ENCODE data around the gene STRIP1. TPM values are rescaled to one million over a fixed set of nuclear protein-coding genes. Genes with fewer than 3 reads are reported as not detected.

Gene STRIP1
- total and polyA plus RNA-seq, 12 donors = 22.3 to 47.9 (median 30.2) TPM

DNA sequence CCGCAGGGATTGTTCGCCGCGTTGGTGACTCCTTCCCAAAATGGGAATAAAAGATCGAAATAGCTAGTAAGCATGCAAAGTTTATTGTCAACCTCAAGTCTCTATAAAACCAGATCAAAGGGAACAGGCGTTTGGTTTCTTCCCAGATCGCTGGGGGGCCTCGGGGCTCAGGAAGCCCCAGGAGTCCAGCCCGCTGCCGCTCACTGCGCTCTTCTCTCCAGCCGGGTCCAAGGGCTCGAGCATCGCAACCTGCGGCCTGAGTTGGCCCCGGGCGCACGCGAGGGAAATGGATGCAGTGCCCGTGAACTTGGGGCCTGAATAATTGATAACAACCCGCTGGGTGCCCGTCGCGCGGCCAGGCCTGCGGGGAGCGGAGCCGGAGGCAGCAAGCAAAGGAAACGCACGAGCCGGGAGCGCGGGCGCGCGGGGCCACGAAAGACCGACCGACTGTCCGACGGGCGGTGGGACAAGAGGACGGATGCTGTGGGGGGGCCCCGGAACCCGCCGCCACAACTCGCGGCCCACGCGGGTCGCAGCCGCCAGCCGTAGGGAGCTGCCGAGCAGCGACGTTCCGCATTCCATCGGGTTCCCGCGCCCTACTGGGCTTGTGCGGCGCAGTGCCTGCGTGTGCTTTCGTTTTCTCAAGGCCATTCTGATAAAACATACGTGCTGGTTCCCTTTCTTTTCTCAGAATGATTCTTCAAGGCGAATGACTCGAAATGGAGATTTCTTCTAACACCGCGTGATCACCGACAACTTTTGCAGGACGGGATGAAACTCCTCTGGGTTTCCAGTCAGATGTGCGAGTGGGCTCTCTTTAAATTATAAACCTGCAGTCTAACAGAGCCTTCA, 50.0 kb downstream of the STRIP1 start:
- Histone ChIP-seq H3K4me1 (replicated peaks in 1 of 2) (peaks cover 0 to 10% of the 10 kb centered on the region in 2 donors), H3K4me3 (peak overlapping the region in 3 of 4 donors; percentile 13 to 56 (median 47)), H3K9me3 (replicated peaks in 1 of 3) (no peaks in the 10 kb centered on the region), H3K27ac (peak overlapping the region in 4 of 5 donors; percentile 19 to 86 (median 77)), H3K27me3 (no peaks in the 10 kb centered on the region), H3K36me3 (replicated peaks in 1 of 2) (no peaks in the 10 kb centered on the region)
- TF ChIP-seq, protein P1, sequence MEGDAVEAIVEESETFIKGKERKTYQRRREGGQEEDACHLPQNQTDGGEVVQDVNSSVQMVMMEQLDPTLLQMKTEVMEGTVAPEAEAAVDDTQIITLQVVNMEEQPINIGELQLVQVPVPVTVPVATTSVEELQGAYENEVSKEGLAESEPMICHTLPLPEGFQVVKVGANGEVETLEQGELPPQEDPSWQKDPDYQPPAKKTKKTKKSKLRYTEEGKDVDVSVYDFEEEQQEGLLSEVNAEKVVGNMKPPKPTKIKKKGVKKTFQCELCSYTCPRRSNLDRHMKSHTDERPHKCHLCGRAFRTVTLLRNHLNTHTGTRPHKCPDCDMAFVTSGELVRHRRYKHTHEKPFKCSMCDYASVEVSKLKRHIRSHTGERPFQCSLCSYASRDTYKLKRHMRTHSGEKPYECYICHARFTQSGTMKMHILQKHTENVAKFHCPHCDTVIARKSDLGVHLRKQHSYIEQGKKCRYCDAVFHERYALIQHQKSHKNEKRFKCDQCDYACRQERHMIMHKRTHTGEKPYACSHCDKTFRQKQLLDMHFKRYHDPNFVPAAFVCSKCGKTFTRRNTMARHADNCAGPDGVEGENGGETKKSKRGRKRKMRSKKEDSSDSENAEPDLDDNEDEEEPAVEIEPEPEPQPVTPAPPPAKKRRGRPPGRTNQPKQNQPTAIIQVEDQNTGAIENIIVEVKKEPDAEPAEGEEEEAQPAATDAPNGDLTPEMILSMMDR (IDR thresholded peaks at IDR 0.05) = peak in 1 of 6 experiments; percentile 15
- TF ChIP-seq POLR2A (IDR thresholded peaks at IDR 0.05) = peak; percentile 18 to 76
- 5 to 8% (median 7%) methylated on average over 35 to 72 of the region's 72 CpGs for WGBS, 4 donors
- intact Hi-C loops (cut with DNase I) = no loop called here
- peak; percentile 54 to 78 (median 70) for DNase-seq

DNA sequence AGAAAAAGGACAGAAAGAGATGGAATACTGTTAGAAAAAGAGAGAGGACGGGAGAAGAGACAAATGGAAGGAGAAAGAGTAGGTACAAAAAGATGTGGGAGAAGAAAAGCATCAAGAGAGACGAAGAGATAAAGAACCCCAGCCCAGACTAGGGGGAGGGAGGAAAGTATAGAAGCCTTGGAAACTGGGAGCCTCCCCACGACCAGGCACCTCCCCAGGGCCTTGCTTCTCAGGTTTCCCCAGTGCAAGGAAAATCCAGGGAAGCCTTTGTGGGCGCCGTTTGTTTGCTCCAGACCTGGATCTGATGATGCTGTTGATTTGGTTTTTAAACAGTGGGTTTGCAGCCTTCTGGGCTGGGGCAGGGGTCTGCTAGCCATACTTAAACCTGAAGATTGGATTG, 51.2 kb downstream of the STRIP1 start:
- Histone ChIP-seq H3K36me3 (replicated peaks in 1 of 2) (no peaks in the 10 kb centered on the region), H3K9me3 (replicated peaks in 1 of 3) (no peaks in the 10 kb centered on the region), H3K27me3 (no peaks in the 10 kb centered on the region), H3K4me1 (replicated peaks in 1 of 2) (peaks cover 0 to 10% of the 10 kb centered on the region in 2 donors), H3K27ac (no peak overlapping the region), H3K4me3 (no peak overlapping the region)
- 85 to 96% (median 90%) methylated on average over 5 of the region's 5 CpGs for WGBS, 4 donors
- intact Hi-C loops (cut with DNase I) = no loop called here
- DNase-seq = no peak
- TF ChIP-seq, protein P1 (IDR thresholded peaks at IDR 0.05) = no peak
- TF ChIP-seq POLR2A (IDR thresholded peaks at IDR 0.05) = no peak

DNA sequence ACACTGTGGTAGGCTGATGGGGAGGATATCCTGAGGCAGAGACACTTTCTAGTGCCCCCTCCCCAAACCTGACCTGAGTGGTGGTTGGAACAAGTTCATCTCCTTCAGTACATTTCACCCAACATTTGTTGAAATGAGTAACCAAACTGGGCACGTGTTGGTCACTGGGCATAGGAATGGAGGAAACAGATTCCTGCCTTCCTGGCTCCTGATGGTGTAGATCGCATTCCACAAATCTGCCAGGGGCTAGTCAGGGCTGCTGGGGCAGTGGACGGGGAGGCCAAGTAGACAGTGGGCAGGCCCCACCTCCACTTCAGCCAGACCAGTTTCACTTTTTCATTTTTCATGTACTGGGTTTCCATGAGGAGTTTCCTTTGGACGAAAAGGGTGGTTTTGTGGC, 52.5 kb downstream of the STRIP1 start:
- intact Hi-C loops (cut with DNase I) = no loop called here

More for the DNA sequence above, 52.5 kb downstream of the STRIP1 start:
- H3K4me1 ChIP-seq (replicated peaks in 1 of 2) = peaks cover 0 to 10% of the 10 kb centered on the region in 2 donors
- no peaks in the 10 kb centered on the region for H3K36me3 ChIP-seq (replicated peaks in 1 of 2)
- TF ChIP-seq, protein P1 (IDR thresholded peaks at IDR 0.05) = no peak
- TF ChIP-seq POLR2A (IDR thresholded peaks at IDR 0.05) = no peak
- H3K27ac ChIP-seq = no peak overlapping the region
- no peaks in the 10 kb centered on the region for H3K27me3 ChIP-seq
- WGBS, 4 donors = 76 to 86% (median 83%) methylated on average over 1 to 4 of the region's 4 CpGs
- no peaks in the 10 kb centered on the region for H3K9me3 ChIP-seq (replicated peaks in 1 of 3)
- H3K4me3 ChIP-seq = no peak overlapping the region
- DNase-seq = no peak
